ENCODE measurements around the gene KIF19. TPM values are rescaled to one million over a fixed set of nuclear protein-coding genes. Genes with fewer than 3 reads are reported as not detected.

The KIF19 gene
- total RNA-seq, 4 donors from 2014 or later, result 0.94 to 7.7 (median 2.2) TPM

DNA sequence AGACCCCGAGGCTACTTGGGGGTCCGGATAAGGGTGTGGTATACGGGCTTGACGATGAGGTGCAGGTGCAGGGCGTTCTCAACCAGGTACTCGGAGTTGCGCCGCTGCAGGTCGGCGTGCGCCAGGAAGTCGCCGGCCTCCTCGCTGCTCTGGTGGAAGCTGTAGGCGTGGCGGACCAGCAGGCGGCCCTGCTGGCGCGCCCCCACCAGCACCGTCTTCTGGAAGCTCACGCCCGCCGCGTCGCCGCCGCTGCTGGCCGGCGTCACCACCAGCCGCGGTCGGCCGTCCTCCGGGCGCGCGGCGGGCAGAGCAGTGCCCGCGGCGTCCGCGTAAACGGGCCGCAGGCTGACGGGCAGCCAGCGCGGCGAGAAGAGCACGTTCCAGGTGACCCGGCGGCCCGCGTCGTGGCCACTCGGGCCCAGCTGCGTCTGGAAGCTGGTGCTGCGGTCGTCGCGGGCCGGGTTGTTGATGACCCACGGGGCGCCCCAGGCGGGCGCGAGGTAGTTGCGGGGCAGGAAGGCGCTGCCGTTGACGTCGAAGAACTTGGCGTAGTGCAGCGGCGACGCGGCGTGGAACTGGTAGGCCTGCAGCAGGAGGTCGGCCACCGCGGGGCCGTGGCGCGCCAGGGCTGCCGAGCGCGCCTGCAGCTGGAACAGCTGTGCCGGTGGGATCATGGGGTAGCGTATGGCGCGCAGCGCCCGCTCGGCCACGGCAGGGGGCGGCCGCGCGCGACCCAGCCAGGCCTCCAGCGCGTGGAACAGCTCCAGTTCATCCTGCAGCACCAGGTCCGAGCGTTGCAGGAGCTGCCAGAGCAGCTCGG lies 30.8 kb downstream of the KIF19 start:
- intact Hi-C loops (cut with DNase I), result no loop called here
- Histone ChIP-seq H3K27me3 (no peaks in the 10 kb centered on the region), H3K9me3 (no peaks in the 10 kb centered on the region), H3K4me3 (replicated peaks in 1 of 3) (peak overlapping the region in 1 of 3 donors; percentile 14), H3K36me3 (no peaks in the 10 kb centered on the region), H3K27ac (no peak overlapping the region), H3K4me1 (peaks cover 26 to 44% of the 10 kb centered on the region in 2 donors)
- TF ChIP-seq, protein P1, sequence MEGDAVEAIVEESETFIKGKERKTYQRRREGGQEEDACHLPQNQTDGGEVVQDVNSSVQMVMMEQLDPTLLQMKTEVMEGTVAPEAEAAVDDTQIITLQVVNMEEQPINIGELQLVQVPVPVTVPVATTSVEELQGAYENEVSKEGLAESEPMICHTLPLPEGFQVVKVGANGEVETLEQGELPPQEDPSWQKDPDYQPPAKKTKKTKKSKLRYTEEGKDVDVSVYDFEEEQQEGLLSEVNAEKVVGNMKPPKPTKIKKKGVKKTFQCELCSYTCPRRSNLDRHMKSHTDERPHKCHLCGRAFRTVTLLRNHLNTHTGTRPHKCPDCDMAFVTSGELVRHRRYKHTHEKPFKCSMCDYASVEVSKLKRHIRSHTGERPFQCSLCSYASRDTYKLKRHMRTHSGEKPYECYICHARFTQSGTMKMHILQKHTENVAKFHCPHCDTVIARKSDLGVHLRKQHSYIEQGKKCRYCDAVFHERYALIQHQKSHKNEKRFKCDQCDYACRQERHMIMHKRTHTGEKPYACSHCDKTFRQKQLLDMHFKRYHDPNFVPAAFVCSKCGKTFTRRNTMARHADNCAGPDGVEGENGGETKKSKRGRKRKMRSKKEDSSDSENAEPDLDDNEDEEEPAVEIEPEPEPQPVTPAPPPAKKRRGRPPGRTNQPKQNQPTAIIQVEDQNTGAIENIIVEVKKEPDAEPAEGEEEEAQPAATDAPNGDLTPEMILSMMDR (IDR thresholded peaks at IDR 0.05), result no peak
- TF ChIP-seq POLR2A (IDR thresholded peaks at IDR 0.05), result no peak
- WGBS, 2 donors, result 37% methylated on average over 34 of the region's 105 CpGs; no CpG with 5 or more reads in 1 of the 2 donors
- DNase-seq, result peak; percentile 46 to 52

DNA sequence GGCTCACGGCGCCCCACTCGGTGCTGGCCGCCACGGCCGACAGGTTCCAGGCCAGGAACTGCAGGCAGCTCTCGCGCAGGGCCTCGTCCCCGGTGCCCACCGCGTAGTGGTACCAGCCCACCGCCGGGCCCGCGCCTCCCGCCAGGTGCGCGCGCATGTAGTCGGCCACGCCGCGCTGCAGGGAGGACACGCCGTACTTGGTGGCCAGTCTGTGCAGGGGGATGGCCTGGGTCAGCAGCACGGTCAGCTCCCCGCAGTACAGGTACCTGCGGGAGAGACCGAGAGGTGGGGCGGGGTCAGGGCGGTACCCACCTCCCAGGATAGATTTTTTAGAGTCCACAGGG lies 31.4 kb downstream of the KIF19 start:
- H3K4me3 ChIP-seq (replicated peaks in 1 of 3), result no peak overlapping the region
- TF ChIP-seq, protein P1 (IDR thresholded peaks at IDR 0.05), result no peak
- no peak for TF ChIP-seq POLR2A (IDR thresholded peaks at IDR 0.05)
- WGBS, 2 donors, result 44 to 84% methylated on average over 11 to 20 of the region's 32 CpGs
- no peaks in the 10 kb centered on the region for H3K27me3 ChIP-seq
- no peak overlapping the region for H3K27ac ChIP-seq
- peaks cover 32 to 50% of the 10 kb centered on the region in 2 donors for H3K4me1 ChIP-seq
- DNase-seq, result no peak
- no peaks in the 10 kb centered on the region for H3K9me3 ChIP-seq
- intact Hi-C loops (cut with DNase I), result no loop called here
- H3K36me3 ChIP-seq, result no peaks in the 10 kb centered on the region

DNA sequence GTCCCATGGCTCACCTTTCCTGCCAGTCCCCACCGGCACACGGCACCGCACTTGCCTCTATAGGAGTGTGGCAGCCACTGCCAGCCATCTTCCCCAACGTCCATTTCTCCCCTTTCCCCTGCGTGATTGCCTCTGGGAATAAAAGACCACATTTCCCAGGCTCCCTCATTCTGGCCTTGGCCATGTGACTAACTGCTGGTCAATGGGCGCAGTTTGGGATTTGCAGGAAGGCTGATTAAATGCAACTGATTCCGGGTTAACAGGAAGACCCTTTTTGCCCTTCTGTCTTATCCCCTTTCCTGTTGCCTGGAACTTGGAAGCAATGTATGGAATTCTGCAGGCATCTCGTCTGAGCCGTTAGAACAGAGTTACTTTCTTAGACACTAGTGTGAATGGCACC lies 32.7 kb downstream of the KIF19 start:
- H3K27me3 ChIP-seq, result no peaks in the 10 kb centered on the region
- no peaks in the 10 kb centered on the region for H3K9me3 ChIP-seq
- no peak for DNase-seq
- H3K4me1 ChIP-seq, result peaks cover 26 to 43% of the 10 kb centered on the region in 2 donors
- no peak for TF ChIP-seq POLR2A (IDR thresholded peaks at IDR 0.05)
- TF ChIP-seq, protein P1 (IDR thresholded peaks at IDR 0.05), result no peak
- no peaks in the 10 kb centered on the region for H3K36me3 ChIP-seq
- intact Hi-C loops (cut with DNase I), result no loop called here
- no peak overlapping the region for H3K27ac ChIP-seq
- 88 to 94% methylated on average over 9 of the region's 9 CpGs for WGBS, 2 donors
- H3K4me3 ChIP-seq (replicated peaks in 1 of 3), result no peak overlapping the region

DNA sequence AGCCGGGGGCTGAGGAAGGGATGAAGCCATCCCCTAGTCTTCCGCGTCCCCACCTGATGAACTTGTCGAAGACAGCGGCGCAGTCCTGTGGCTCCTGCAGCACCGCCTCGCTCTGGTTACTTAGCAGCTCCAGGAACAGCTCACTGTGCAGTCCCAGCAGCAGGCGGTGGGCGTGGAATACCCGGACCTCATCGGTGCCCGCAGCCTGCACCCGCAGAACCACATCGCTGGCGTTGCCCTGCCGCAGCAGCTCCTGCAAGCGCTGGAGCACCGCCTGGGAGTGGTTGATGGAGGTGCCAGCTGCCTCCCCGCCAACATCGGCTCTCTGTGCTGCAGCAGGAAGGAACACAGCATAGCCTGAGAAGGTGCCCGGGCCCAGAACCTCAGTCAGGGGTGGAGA lies 33.9 kb downstream of the KIF19 start:
- H3K36me3 ChIP-seq, result no peaks in the 10 kb centered on the region
- intact Hi-C loops (cut with DNase I), result loop anchor here (2.0 to 5.0 kb wide), 2 partner anchors 59 to 153 kb away; no protein-coding TSS in a partner anchor
- 96% methylated on average over 21 to 22 of the region's 22 CpGs for WGBS, 2 donors
- TF ChIP-seq, protein P1 (IDR thresholded peaks at IDR 0.05), result no peak
- no peak for TF ChIP-seq POLR2A (IDR thresholded peaks at IDR 0.05)
- no peaks in the 10 kb centered on the region for H3K9me3 ChIP-seq
- no peak overlapping the region for H3K27ac ChIP-seq
- H3K4me1 ChIP-seq, result peaks cover 20 to 31% of the 10 kb centered on the region in 2 donors
- no peak overlapping the region for H3K4me3 ChIP-seq (replicated peaks in 1 of 3)
- H3K27me3 ChIP-seq, result no peaks in the 10 kb centered on the region
- no peak for DNase-seq

DNA sequence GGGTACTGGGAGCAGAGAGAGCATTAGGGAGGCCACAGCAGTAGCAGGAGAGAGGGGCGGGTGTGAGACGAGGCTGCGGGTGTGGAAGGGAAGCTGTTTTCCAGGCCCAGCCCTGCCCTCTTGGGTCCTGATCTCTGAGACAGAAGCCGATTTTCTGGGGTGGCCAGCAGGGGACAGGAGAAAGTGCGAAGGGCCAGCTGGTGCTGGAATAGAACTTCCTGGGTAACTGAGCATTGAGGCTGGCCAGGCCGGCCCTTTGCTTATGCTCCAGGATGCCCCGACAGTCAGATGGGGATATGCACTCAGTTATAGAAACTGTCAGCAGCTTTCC lies 34.8 kb downstream of the KIF19 start:
- Histone ChIP-seq H3K4me3 (replicated peaks in 1 of 3) (no peak overlapping the region), H3K9me3 (no peaks in the 10 kb centered on the region), H3K27me3 (no peaks in the 10 kb centered on the region), H3K4me1 (peaks cover 20 to 31% of the 10 kb centered on the region in 2 donors), H3K36me3 (no peaks in the 10 kb centered on the region), H3K27ac (no peak overlapping the region)
- intact Hi-C loops (cut with DNase I), result loop anchor here (2.0 to 5.0 kb wide), 2 partner anchors 60 to 154 kb away; no protein-coding TSS in a partner anchor
- WGBS, 2 donors, result 69% methylated on average over 7 of the region's 7 CpGs
- TF ChIP-seq, protein P1 (IDR thresholded peaks at IDR 0.05), result no peak
- TF ChIP-seq POLR2A (IDR thresholded peaks at IDR 0.05), result no peak
- DNase-seq, result no peak

All from thyroid gland (tissue), 4 donors.